CD4-positive, alpha-beta T cell treated with Interleukin-6 at 100 ng/mL for 8 hours (primary cell): ENCODE data around the gene BSND.

Source experiments
- DNase-seq: peaks from one replicate; pipeline ENCODE4 v3.0.0-alpha.2; 2020; ENCODE audit warnings: mixed read lengths, low spot score

The BSND gene

DNA sequence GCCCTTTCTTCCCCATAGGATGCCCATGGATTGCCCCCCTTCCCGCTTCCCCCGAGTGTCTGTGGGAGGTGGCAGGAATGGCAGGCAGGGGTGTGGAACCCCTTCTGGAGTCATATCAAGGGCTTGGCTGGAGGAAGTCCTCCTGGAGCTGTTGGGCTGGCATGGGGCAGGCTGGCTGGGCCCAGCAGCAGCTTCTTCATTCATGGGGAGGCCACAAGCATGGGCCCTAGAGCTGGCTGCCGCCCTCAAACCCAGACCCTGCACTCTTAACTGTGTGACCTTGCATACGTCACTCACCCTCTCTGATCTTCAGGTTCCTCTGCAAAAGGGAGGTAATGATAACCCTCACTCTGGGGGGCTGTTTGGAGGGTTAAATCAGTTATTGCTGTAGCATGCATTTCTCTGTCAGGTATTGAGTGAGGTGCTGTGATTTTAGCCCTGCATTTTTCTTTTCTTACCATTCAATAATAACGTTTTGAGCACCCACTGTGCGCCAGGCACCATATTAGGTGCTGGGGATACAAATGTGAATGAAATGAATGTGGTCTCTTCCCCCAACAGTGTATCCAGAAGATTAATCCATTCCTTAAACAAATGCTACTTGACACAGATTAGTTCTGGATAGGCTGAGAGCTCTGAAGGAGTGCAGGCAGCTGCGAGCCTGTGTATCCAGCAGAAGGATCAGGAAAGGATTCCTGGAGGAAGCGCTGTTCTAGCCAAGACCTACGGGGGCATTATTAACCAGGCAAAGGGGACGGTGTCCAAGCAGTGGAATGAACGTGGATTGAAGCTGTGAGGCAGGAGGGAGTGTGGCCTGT, 49.9 kb downstream of the BSND start:
- no peak for DNase-seq

DNA sequence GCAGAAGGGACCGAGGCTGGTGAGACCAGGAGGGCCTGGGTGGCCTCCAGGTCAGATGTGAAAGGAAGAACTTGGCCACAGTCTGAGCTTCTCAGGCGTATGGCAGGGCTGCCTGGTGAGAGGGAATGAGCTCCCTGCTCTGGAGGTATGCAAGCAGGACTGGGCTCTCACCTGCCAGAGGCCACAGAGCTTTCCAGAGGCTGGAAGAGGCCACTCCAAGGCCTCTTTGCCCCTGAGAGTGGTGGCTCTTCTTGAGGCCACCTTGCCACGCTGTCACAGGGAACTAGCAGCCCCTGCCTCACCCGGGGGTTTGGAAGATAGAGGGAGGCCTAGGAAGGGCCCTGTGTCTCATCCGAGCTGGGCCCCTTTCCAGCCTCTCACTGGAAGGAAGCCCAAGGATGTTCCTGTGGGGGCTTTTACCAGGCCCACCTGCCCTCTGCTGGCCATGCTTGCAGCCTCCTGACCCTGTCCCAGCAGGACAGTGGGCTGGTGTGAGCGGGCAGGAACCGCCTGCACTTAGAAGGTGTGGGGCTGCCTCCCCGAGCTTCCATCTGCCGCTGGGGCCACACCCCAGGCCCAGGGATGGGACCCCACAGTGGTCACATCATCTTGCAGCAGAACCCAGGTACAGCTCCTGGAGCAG, 50.7 kb downstream of the BSND start:
- DNase-seq, result no peak

DNA sequence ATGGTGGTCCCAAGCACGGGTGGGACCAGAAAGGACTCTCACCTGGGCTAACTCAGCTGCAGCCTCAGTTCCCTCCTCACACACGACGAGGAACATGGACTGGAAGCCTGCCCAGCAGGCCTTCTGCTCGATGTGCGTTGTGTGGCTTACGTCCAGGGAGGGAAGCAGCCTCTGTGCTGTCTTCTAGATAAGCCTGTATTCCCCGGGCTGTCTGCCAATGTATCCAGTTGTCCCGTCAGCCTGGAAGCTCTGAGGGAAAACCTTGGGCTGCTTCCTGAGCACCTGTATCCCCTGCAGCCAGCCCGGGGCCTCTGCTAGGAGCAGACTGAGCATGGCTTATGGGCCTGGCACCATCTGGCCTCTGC, 51.2 kb downstream of the BSND start:
- DNase-seq, result no peak

DNA sequence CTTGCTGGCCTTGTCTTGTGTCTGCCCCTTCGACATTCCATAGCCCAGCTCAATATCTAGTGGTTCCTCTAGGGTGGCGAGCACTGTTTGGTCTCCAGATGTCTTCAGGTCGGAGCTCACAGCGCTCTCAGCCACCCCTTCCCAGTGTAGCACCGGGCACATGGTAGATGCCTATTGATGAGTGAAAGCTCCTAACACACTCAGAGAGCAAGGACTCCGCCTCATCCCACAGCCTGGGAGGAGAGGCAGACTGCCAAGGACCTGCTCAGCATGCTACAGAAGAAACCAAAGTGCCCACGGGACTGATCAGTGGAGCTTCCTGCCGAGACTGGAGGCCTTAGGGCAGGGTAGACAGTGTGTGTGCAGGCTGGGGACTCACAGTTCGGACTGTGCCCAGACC, 51.5 kb downstream of the BSND start:
- DNase-seq, result no peak

DNA sequence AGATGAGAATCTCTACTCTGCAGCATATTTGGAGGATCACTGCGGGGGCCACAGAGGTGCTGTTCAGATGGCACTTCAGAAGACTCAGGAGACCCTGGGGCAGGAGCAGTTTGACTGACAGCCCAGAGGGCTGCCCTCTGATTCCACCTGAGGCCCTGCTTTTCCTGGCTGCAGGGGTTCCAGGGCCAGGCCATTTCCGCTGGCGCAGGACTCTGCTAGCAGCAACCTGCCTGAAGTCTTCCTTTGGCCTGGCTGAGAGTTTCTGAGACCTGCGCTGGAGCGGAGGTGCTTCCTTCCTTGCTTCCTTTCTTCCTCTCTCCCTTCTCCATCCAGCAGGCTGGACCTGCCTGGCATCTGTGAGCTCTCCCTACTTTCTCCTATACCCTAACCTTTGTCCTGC, 52.4 kb downstream of the BSND start:
- DNase-seq, result no peak

DNA sequence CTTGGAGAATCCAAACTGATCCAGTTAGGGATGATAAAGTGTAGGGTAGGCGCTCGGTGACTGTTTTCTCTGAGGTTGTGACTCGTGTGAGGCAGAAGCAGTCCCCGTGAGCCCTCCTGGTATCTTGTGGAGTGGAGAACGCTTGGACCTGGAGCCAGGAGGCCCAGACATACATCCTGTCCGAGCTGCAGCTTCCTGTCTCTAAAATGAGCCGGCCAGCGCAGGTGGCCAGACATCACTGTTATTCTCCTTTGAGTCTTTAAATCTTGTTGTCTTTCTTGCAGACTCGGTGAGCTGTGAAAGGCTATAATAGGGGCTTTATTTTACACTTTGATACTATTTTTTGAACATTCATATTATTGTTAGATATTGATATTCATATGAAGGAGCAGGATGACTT, 52.9 kb downstream of the BSND start:
- no peak for DNase-seq

DNA sequence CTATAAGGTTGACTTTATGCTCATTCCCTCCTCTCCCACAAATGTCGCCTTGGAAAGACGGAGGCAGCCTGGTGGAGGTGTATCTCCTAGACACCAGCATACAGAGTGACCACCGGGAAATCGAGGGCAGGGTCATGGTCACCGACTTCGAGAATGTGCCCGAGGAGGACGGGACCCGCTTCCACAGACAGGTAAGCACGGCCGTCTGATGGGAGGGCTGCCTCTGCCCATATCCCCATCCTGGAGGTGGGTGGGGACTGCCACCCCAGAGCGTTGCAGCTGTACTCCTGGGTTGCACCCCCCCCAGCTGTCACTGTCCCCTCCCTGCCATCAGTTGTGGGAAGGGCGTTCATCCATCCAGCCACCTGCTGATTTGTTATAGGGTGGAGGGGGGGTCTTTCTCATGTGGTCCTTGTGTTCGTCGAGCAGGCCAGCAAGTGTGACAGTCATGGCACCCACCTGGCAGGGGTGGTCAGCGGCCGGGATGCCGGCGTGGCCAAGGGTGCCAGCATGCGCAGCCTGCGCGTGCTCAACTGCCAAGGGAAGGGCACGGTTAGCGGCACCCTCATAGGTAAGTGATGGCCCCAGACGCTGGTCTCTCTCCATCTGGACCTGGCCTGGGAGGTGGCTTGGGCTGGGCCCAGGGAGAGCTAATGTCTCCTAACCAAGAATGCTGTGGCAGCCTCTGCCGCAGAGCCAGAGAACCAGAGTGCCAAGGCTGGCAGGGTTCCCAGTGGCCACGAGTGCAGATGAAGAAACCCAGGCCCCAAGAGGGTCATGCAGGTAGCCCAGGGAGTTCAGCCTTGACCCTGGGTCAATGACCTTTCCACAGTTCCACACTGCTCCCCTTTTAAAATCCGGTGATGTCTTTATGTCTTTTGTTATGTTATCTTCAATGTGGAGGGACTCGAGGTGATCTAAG, 53.7 kb downstream of the BSND start:
- no peak for DNase-seq

DNA sequence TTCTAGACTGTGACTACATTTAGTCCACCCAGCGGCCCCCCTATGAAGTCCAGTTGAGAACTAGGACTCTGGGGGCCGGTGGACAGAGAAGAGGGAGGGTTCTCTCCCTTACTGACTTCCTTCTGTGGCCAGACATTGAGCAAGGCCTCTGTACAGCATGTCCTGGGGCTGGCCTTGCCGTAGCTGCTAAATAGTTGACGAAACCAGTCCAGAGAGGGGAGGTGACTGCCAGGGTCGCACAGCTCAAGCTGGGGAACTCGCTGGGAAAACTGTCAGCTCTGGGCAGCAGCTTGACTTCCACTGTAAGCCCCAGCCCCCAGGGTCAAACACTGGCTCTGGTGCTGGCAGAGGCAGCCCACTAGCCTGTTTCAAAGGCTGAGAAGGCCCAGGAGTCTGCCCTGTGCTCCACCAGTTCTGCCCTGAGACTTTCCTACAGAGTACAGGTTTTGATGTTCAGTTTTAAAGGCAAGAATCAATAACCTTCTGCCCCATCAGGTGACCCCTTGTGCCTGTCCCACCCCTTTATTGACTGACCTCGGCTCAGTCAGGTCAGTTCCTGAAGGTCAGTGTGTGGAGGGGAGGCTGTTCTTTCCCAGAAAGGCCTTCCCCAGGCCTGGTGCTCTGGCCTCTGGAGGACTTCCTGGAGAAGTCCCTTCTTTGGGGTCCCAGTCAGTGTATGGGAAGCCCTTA, 54.7 kb downstream of the BSND start:
- DNase-seq, result no peak

DNA sequence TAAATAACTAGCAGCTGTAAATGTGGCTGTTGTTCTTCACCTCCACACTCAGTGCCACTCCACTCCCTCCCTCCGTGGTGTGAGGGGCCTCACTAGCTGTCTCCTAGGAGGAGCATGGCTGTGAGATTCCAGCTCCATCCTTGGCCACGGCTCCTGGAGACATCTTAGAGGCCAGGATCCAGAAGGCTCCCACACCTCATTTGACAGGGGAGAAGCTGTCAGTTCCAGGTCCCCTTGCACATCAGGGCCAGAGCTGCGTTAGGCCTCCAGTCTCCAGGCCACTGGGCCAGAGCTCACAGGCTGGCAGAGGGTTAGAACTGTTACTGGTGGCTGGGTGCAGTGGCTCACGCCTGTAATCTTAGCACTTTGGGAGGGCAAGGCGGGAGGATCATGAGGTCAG, 55.7 kb downstream of the BSND start:
- DNase-seq, result no peak

DNA sequence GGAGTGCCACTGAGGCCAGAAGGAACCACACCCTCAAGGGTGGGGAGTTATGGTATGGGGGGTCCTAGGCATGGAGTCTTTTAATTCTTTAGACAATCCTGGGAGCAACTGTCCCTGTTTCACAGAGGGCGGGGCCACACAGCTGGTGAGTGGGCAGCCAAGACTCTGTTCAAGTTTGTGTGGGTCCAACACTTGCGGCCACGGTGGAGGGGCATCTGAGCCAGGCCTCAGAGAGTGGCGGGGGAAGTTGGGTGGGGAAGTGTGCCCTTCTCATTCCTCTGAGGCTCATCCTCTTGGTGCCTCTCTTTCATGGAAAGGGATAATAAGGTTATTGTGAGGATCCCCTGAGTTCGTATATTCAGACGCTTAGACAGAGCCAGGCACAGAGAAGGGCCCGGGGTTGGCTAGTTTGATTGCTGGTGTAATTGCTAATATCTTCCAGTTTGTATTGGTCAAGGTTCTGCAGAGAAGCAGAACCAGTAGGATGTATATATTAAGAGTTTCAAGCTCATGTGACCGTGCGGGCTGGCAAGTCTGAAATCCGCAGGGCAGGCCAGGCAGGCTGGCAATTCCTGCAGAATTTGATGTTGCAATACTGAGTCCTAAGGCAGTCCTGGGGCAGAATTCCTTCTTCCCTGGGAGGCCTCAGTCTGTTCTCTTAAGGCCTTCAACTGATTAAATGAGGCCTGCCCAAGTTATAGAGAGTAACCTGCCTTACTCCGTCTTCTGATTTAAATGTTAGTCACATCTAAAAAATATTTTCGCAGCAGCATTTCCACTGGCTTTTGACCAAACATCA, 56.5 kb downstream of the BSND start:
- no peak for DNase-seq

DNA sequence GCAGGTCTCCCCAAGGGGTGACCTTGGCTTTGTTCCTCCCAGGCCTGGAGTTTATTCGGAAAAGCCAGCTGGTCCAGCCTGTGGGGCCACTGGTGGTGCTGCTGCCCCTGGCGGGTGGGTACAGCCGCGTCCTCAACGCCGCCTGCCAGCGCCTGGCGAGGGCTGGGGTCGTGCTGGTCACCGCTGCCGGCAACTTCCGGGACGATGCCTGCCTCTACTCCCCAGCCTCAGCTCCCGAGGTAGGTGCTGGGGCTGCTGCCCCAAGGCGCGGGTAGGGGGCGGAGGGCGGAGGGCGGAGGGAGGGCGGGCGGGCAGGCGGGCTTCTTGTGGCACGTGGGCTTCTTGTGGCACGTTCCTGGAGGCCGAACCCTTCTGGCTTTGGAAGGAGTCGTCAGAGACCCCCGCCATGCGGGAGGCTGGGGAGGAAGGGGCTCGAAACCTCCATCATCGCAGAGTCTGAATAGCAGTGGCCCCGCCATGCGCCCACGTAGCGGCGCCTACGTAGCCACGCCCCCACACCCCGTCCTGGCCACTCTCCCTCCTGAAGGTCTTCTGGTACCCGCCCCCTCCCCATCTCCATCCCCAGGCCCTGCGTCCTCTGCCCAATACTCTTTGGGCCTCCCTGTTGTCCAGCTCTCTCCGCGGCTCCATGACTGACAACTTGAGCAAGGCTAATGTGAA, 57.4 kb downstream of the BSND start:
- DNase-seq, result no peak

DNA sequence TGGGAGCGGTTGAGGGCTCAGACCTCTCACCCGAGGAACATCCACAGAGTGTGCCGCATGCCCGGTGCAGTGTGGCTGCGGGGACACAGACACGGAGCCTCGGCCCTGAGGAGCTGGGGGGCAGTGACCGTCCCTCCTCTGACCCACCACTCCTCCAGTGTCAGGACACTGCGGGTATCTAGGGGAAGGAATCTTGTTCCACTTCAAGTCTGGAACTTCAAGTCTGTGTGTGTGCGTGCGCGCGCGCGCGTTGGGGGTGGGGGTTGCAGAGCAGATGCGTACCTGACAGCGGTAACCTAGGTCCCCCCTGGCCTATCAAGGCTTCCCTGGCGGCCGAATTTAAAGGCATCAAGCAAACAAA, 57.9 kb downstream of the BSND start:
- DNase-seq, result no peak

DNA sequence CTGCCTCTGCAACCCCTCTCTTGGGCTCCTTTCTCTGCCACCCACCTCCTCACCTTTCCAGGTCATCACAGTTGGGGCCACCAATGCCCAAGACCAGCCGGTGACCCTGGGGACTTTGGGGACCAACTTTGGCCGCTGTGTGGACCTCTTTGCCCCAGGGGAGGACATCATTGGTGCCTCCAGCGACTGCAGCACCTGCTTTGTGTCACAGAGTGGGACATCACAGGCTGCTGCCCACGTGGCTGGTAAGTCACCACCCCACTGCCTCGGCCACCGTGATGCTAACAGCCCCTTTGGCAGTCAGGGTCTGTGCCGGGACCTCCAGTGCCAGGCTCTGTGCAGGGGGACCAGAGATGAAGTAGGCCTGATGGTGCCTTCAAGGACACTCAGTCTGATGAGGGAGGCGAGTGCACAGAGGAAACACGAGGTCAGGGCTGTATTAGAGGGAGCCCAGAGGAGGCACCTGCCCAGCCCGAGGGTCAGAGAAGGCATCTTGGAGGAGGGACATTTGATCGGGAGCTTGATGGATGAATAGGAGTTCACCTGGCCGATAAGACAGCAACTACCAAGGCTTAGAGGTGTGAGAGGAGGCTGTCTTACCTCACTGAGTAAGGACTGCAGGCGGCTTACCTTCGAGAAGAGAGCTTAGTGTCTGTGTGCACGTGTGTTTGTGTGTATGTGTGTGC, 58.7 kb downstream of the BSND start:
- DNase-seq, result no peak

DNA sequence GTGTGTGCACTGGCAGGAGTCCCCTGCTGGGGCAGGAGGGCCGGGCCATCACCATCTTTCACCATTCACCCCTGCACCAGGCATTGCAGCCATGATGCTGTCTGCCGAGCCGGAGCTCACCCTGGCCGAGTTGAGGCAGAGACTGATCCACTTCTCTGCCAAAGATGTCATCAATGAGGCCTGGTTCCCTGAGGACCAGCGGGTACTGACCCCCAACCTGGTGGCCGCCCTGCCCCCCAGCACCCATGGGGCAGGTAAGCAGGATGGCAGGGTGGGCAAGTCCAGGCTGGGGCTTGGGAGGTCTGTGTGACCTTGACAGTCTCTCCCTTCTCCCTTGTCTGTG, 59.2 kb downstream of the BSND start:
- DNase-seq, result no peak

DNA sequence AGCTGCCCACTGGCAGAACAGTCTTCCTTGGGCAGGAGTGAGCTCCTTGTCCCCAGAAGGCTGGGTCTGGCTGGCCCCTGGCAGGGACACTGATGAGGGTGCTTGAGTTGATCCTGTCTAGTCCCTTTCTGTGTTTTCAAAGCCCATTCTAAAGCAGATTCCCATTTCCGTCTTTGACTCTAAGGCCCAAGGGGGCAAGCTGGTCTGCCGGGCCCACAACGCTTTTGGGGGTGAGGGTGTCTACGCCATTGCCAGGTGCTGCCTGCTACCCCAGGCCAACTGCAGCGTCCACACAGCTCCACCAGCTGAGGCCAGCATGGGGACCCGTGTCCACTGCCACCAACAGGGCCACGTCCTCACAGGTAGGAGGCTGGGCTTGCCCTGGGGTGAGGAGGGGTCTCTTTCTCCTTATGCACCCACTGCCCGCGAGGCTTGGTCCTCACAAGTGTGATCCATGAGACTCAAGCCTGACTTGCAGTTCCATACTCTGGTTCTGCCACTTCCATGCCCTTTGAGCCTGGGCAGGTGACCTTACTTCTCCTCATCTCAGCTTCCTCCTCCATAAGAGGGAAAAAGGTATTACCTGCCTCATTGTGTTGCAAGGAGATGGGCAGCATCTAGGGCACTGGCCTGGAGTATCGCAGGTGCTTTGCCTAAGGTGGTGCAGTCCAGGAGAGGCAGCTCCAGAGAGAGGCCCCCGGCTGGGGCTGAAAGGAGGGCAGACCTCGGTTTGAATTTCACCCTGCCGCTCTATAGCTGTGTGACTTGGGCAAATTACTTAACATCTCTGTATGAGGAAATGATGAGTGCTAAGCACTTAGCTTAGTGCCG, 60.8 kb downstream of the BSND start:
- no peak for DNase-seq

DNA sequence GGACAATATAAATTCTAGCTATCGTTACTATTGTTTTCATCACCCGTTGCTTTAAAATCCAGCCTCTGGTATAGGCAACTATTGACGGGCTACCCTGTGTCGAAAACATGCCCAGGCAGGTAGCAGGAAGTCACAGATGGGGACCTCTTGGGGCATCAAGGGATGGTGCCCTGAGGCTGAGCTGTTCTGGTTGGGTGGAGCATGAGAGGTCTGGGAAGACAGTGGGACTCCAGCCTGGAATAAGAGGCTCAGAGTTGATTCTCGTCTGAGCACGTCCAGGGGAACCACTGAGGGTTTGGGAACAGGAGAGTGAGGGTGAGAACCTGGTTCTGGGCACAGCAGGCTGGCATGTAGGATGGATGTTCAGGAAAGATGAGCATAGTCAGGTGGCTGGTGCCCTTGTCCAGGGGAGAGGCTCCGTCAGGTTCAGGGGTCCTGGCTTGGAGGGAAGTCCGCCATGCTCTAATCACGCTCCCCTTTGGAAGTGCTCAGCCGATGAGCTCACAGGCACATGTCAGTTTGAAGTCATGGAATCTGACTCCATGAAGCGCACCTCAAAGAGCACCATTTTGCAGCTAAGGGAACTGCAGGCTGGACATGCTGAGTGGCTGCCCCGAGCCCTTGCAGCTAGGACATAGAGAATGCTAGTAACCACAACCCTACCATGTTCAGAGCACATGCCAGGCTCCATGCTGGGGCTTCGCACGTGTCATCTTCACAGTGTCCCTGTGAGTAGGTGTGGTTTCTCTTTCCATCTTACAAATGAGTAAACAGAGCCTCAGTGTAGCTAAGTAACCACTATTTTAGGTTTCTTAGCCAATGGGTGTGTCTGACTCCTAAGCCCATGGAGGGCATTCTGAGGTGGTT, 61.6 kb downstream of the BSND start:
- no peak for DNase-seq

DNA sequence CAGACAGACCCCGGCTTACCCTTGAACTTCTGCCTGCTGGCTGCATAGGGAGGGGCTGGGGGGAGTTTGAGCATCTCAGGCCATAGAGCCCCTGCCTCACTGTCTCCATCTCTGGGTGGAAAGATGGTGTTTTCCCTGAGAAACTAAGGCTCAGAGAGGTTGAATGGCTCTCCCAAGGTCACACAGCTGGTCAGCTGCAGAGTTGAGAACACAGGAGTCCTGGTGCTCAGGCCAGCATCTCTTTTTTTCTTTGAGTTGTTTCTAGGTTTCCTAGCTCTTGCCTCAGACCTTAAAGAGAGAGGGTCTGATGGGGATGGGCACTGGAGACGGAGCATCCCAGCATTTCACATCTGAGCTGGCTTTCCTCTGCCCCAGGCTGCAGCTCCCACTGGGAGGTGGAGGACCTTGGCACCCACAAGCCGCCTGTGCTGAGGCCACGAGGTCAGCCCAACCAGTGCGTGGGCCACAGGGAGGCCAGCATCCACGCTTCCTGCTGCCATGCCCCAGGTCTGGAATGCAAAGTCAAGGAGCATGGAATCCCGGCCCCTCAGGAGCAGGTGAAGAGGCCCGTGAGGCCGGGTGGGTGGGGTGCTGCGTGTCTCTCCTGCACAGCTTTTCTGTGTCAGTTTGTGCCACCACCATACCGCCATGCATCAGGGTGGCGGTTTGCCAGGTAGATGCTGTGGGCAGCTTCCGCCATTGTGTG, 62.4 kb downstream of the BSND start:
- no peak for DNase-seq
